Suprapubic skin (tissue), 4 donors: ENCODE results near the gene INTS11. TPM values are rescaled to one million over a fixed set of nuclear protein-coding genes. Genes with fewer than 3 reads are reported as not detected.

Experiments used
- DNase-seq, 2 donors: peaks; one replicate each; pipeline ENCODE4 v3.0.0-alpha.2; 2019; ENCODE audit warnings: low spot score in 2 of 2
- H3K27ac ChIP-seq: fragments of 200-600 bp; sonication (generic); one replicate; pipeline ENCODE4 v1.5.1; 2019
- H3K27me3 ChIP-seq: fragments of 200-600 bp; sonication (generic); one replicate; pipeline ENCODE4 v1.5.1; 2019
- H3K36me3 ChIP-seq: fragments of 200-600 bp; sonication (generic); one replicate; pipeline ENCODE4 v1.5.1; 2019
- H3K4me1 ChIP-seq: fragments of 200-600 bp; sonication (generic); one replicate; pipeline ENCODE4 v1.5.1; 2019
- H3K4me3 ChIP-seq: fragments of 200-600 bp; sonication (generic); one replicate; pipeline ENCODE4 v1.5.1; 2019; ENCODE audit warnings: mild to moderate bottlenecking
- H3K9me3 ChIP-seq: fragments of 200-600 bp; sonication (generic); one replicate; pipeline ENCODE4 v1.5.1; 2019
- CTCF ChIP-seq, 2 donors: fragments of 200-600 bp in 1 of 2; fragments of 450-650 bp in 1 of 2; sonication (generic) in 1 of 2; IDR thresholded peaks; one replicate each; pipeline ENCODE4 v1.5.1; 2016 to 2019; ENCODE audit warnings: antibody characterized with exemption in 2 of 2, mild to moderate bottlenecking in 1 of 2, moderate library complexity in 1 of 2
- EP300 ChIP-seq: sonication (generic); formaldehyde crosslinking; IDR thresholded peaks from one replicate; pipeline ENCODE4 v1.6.1; 2017; ENCODE audit warnings: antibody characterized with exemption
- POLR2A ChIP-seq, 2 donors: fragments of 450-650 bp; IDR thresholded peaks; one replicate each; pipeline ENCODE4 v1.6.1; 2017; ENCODE audit warnings: antibody characterized with exemption in 2 of 2, mild to moderate bottlenecking in 2 of 2, moderate library complexity in 2 of 2
- POLR2AphosphoS5 ChIP-seq, 3 donors: sonication (generic); formaldehyde crosslinking; IDR thresholded peaks; one replicate each; pipeline ENCODE4 v1.6.1; 2017; ENCODE audit warnings: antibody characterized with exemption in 3 of 3
- WGBS: methylation state at CpG from one replicate; pipeline ENCODE4 v1.1.5; 2018; 5-methylcytosine and 5-hydroxymethylcytosine counted together
- total RNA-seq, 4 donors: library from RNA; depleted of rRNA; stranded (reverse); fragments of >200 nt; gene quantifications; one replicate each; pipeline ENCODE4 v1.1.0, GENCODE V29; 2016

INTS11 gene
- total RNA-seq, 4 donors from 2014 or later: 105 to 242 (median 151) TPM

- Histone ChIP-seq H3K9me3 (no peaks in the 10 kb centered on the region), H3K27ac (no peak overlapping the region), H3K4me1 (peaks cover 27% of the 10 kb centered on the region), H3K27me3 (no peaks in the 10 kb centered on the region), H3K4me3 (no peak overlapping the region), H3K36me3 (no peaks in the 10 kb centered on the region)
- WGBS: 67% methylated on average over 14 of the region's 14 CpGs
- no peak for TF ChIP-seq POLR2A (IDR thresholded peaks at IDR 0.05)
- TF ChIP-seq EP300: no peak
- no peak for DNase-seq
Measured at GRCh38 chr1:1364266-1364665, 39.8 kb upstream of the INTS11 start.

GRCh38 chr1:1361982-1362423 lies 37.5 kb upstream of the INTS11 start:
- Histone ChIP-seq H3K9me3 (no peaks in the 10 kb centered on the region), H3K36me3 (no peaks in the 10 kb centered on the region), H3K27me3 (no peaks in the 10 kb centered on the region), H3K4me1 (peaks cover 44% of the 10 kb centered on the region), H3K4me3 (peak overlapping the region; percentile 7), H3K27ac (peak overlapping the region; percentile 72)
- no peak for DNase-seq
- no peak for TF ChIP-seq EP300
- no peak for TF ChIP-seq POLR2A (IDR thresholded peaks at IDR 0.05)
- no peak for TF ChIP-seq CTCF (IDR thresholded peaks at IDR 0.05)
- no peak for TF ChIP-seq POLR2AphosphoS5 (IDR thresholded peaks at IDR 0.05)
- WGBS: 24% methylated on average over 13 of the region's 13 CpGs

GRCh38 chr1:1361233-1361981 lies 36.9 kb upstream of the INTS11 start:
- WGBS: 65% methylated on average over 30 of the region's 35 CpGs
- H3K4me1 ChIP-seq: peaks cover 50% of the 10 kb centered on the region
- no peak for DNase-seq

GRCh38 chr1:1360506-1361169 lies 36.2 kb upstream of the INTS11 start:
- peaks cover 57% of the 10 kb centered on the region for H3K4me1 ChIP-seq
- peak overlapping the region; percentile 88 for H3K27ac ChIP-seq
- no peaks in the 10 kb centered on the region for H3K9me3 ChIP-seq
- H3K27me3 ChIP-seq: peaks cover 1% of the 10 kb centered on the region
- 67% methylated on average over 18 of the region's 20 CpGs for WGBS
- no peak overlapping the region for H3K4me3 ChIP-seq
- DNase-seq: peak; percentile 84 to 93
- no peaks in the 10 kb centered on the region for H3K36me3 ChIP-seq
- no peak for TF ChIP-seq CTCF (IDR thresholded peaks at IDR 0.05)
- TF ChIP-seq POLR2A (IDR thresholded peaks at IDR 0.05): no peak
- no peak for TF ChIP-seq EP300
- no peak for TF ChIP-seq POLR2AphosphoS5 (IDR thresholded peaks at IDR 0.05)

More at GRCh38 chr1:1361233-1361981, 36.9 kb upstream of the INTS11 start:
- TF ChIP-seq EP300: no peak
- no peak for TF ChIP-seq POLR2A (IDR thresholded peaks at IDR 0.05)
- TF ChIP-seq POLR2AphosphoS5 (IDR thresholded peaks at IDR 0.05): no peak
- no peak for TF ChIP-seq CTCF (IDR thresholded peaks at IDR 0.05)
- Histone ChIP-seq H3K27me3 (no peaks in the 10 kb centered on the region), H3K9me3 (no peaks in the 10 kb centered on the region), H3K4me3 (peak overlapping the region; percentile 7), H3K36me3 (no peaks in the 10 kb centered on the region), H3K27ac (peak overlapping the region; percentile 72)

GRCh38 chr1:1359664-1360468 lies 35.4 kb upstream of the INTS11 start:
- no peaks in the 10 kb centered on the region for H3K36me3 ChIP-seq
- peaks cover 65% of the 10 kb centered on the region for H3K4me1 ChIP-seq
- WGBS: 45% methylated on average over 15 of the region's 28 CpGs
- H3K9me3 ChIP-seq: no peaks in the 10 kb centered on the region
- H3K4me3 ChIP-seq: peak overlapping the region; percentile 9
- DNase-seq: no peak
- H3K27ac ChIP-seq: peak overlapping the region; percentile 88
- TF ChIP-seq POLR2AphosphoS5 (IDR thresholded peaks at IDR 0.05) (no peak), EP300 (no peak), POLR2A (IDR thresholded peaks at IDR 0.05) (no peak), CTCF (IDR thresholded peaks at IDR 0.05) (no peak)
- peaks cover 7% of the 10 kb centered on the region for H3K27me3 ChIP-seq
